ENCODE measurements around the gene USP35. TPM values are rescaled to one million over a fixed set of nuclear protein-coding genes. Genes with fewer than 3 reads are reported as not detected.

Gene USP35
- total RNA-seq, 1 experiment from 2014 or later: 6.0 TPM

DNA sequence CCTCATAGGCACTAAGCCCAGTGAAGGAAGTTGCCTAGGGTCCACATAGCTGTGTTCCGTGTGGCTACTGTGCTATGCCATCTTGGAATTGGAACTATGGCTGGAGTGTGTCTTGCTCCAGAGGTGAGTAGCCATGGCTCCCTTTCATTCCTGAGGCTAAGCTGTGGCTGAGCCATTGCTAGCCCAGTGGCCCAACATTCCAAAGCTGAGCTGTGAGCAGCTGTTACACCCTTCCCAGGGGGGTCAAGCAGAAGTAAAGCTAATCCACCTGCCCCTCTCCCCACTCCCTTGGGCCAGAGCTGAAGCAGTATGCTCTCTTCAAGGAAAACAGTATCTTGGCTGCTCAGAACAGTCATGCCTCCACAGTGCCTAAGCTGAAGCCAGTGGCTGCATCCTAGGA lies 51.1 kb downstream of the USP35 start:
- Histone ChIP-seq H3K9me3 (ENCODE audit: control insufficient read depth in 1 of 2, insufficient read depth in 1 of 2, low read depth in 1 of 2, low read length in 2 of 2) (no peaks in the 10 kb centered on the region), H3K4me3 (replicated peaks in 1 of 2; ENCODE audit: low read depth in 1 of 2, low read length in 2 of 2) (no peak overlapping the region), H3K9ac (ENCODE audit: low read length) (no peak overlapping the region), H3K79me2 (ENCODE audit: insufficient read depth, low read length) (no peaks in the 10 kb centered on the region), H3K4me1 (ENCODE audit: control insufficient read depth in 1 of 2, insufficient read depth in 2 of 2, low read length in 2 of 2) (no peaks in the 10 kb centered on the region), H3K4me2 (ENCODE audit: low read length) (no peak overlapping the region), H2AFZ (ENCODE audit: low read depth, low read length, poor library complexity, severe bottlenecking) (no peak overlapping the region), H3K27ac (ENCODE audit: low read depth, low read length) (no peak overlapping the region), H3K27me3 (ENCODE audit: insufficient read depth, low read length) (no peaks in the 10 kb centered on the region), H3K9me2 (ENCODE audit: insufficient read depth) (no peaks in the 10 kb centered on the region), H3K36me3 (ENCODE audit: control insufficient read depth in 1 of 2, insufficient read depth in 2 of 2, low read length in 2 of 2) (no peaks in the 10 kb centered on the region), H4K20me1 (ENCODE audit: insufficient read depth) (no peaks in the 10 kb centered on the region)
- DNase-seq (ENCODE audit: low read depth, low spot score) (no peak), ATAC-seq (no peak)
- ChIA-PET RAD21 (ENCODE audit: low non-redundant PET in 1 of 2, low total read pairs in 2 of 2, uncharacterized antibody in 2 of 2, unreplicated experiment in 2 of 2) (no interaction called here), POLR2A (no interaction called here), CTCF (no interaction called here)
- intact Hi-C loops (cut with micrococcal nuclease): no loop called here
- BruUV-seq (replicated peaks): no TSS peak
- TF ChIP-seq CEBPB (IDR thresholded peaks at IDR 0.05; ENCODE audit: low read depth): no peak
- no peak for TF ChIP-seq EZH2 (IDR thresholded peaks at IDR 0.05)
- no peak for TF ChIP-seq JUND (IDR thresholded peaks at IDR 0.05)
- no peak for TF ChIP-seq SIN3A (IDR thresholded peaks at IDR 0.05; ENCODE audit: low read depth)
- no peak for TF ChIP-seq EGR1 (IDR thresholded peaks at IDR 0.05; ENCODE audit: low read depth)
- no peak for TF ChIP-seq ZNF274 (IDR thresholded peaks at IDR 0.05; ENCODE audit: low read depth, low read length)
- TF ChIP-seq YY1 (IDR thresholded peaks at IDR 0.05; ENCODE audit: extremely low read depth, insufficient replicate concordance, low read depth, low read length): no peak
- TF ChIP-seq SP1 (IDR thresholded peaks at IDR 0.05; ENCODE audit: low read depth): no peak
- TF ChIP-seq CBX3 (IDR thresholded peaks at IDR 0.05; ENCODE audit: low read depth): no peak
- TF ChIP-seq, protein P1, sequence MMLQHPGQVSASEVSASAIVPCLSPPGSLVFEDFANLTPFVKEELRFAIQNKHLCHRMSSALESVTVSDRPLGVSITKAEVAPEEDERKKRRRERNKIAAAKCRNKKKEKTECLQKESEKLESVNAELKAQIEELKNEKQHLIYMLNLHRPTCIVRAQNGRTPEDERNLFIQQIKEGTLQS (IDR thresholded peaks at IDR 0.05): no peak
- no peak for TF ChIP-seq SRF (IDR thresholded peaks at IDR 0.05; ENCODE audit: low read depth)
- TF ChIP-seq EZH2phosphoT487 (IDR thresholded peaks at IDR 0.05; ENCODE audit: borderline replicate concordance): no peak
- no peak for TF ChIP-seq POLR2AphosphoS5 (IDR thresholded peaks at IDR 0.05; ENCODE audit: low read depth, low read length)
- TF ChIP-seq FOSL1 (IDR thresholded peaks at IDR 0.05; ENCODE audit: low read depth): no peak
- TF ChIP-seq TCF7L2 (IDR thresholded peaks at IDR 0.05; ENCODE audit: borderline replicate concordance, extremely low read depth, insufficient read depth, insufficient read length): no peak
- no peak for TF ChIP-seq RAD21 (IDR thresholded peaks at IDR 0.05; ENCODE audit: low read depth)
